Urinary bladder (tissue), 4 donors: Measurements from ENCODE around the gene CNTN4. TPM values are rescaled to one million over a fixed set of nuclear protein-coding genes. Genes with fewer than 3 reads are reported as not detected.
"Not testable (repeated sequence)": the region's sequence is repeated elsewhere in the genome, so short reads cannot be mapped to it uniquely, and the experiment has no call there.

ENCODE experiments used
- DNase-seq: peaks from one replicate; pipeline ENCODE4 v3.0.0-alpha.2; 2015; ENCODE audit errors: extremely low spot score
- H3K27ac ChIP-seq: one replicate; pipeline ENCODE4 v1.5.1; 2013; ENCODE audit warnings: low read depth, mild to moderate bottlenecking, moderate library complexity
- H3K36me3 ChIP-seq: one replicate; pipeline ENCODE4 v1.6.1; 2013; ENCODE audit warnings: mild to moderate bottlenecking, moderate library complexity; ENCODE audit not compliant: insufficient read depth
- H3K4me1 ChIP-seq: one replicate; pipeline ENCODE4 v1.6.1; 2013; ENCODE audit warnings: mild to moderate bottlenecking, moderate library complexity; ENCODE audit not compliant: insufficient read depth
- H3K4me3 ChIP-seq: one replicate; pipeline ENCODE4 v1.5.1; 2013; ENCODE audit warnings: low read depth, low read length
- WGBS: extraction: QIAGEN DNeasy Blood & Tissue Kit; methylation state at CpG from one replicate; pipeline ENCODE4 v1.1.7; 2013; 5-methylcytosine and 5-hydroxymethylcytosine counted together
- polyA plus RNA-seq: library from polyadenylated mRNA; stranded (reverse); fragments of 200-250 nt; gene quantifications from one replicate; pipeline ENCODE4 v1.2.3, GENCODE V29; 2013
- total RNA-seq: library from RNA; depleted of rRNA; stranded (reverse); fragments of >200 nt; gene quantifications from one replicate; pipeline ENCODE4 v1.2.3, GENCODE V29; 2014
- donor health status: healthy with polysubstance abuse.
- donor health status: healthy.

Gene CNTN4
- total and polyA plus RNA-seq, 2 donors, result 7.2 to 56.6 TPM

- H3K4me3 ChIP-seq, result no peak overlapping the region
- 63% methylated on average over 2 of the region's 2 CpGs for WGBS
- no peak overlapping the region for H3K27ac ChIP-seq
- no peak for DNase-seq
- H3K36me3 ChIP-seq, result no peaks in the 10 kb centered on the region
- no peaks in the 10 kb centered on the region for H3K4me1 ChIP-seq
Observed at GRCh38 chr3:2504912-2505311, 406.2 kb downstream of the CNTN4 start.

- WGBS, result 89% methylated on average over 8 of the region's 8 CpGs
- Histone ChIP-seq H3K27ac (no peak overlapping the region), H3K4me1 (no peaks in the 10 kb centered on the region), H3K36me3 (no peaks in the 10 kb centered on the region), H3K4me3 (no peak overlapping the region)
- no peak for DNase-seq
Observed at GRCh38 chr3:2506776-2507175, 408.1 kb downstream of the CNTN4 start.

GRCh38 chr3:2510591-2511145, 412.0 kb downstream of the CNTN4 start:
- DNase-seq, result no peak
- H3K4me1 ChIP-seq, result no peaks in the 10 kb centered on the region
- no peak overlapping the region for H3K27ac ChIP-seq
- H3K36me3 ChIP-seq, result no peaks in the 10 kb centered on the region
- no peak overlapping the region for H3K4me3 ChIP-seq
- WGBS, result 60% methylated on average over 8 of the region's 8 CpGs

GRCh38 chr3:2511356-2511755, 412.7 kb downstream of the CNTN4 start:
- DNase-seq, result no peak
- WGBS, result 27% methylated on average over 10 of the region's 10 CpGs
- no peaks in the 10 kb centered on the region for H3K4me1 ChIP-seq
- no peak overlapping the region for H3K4me3 ChIP-seq
- H3K27ac ChIP-seq, result no peak overlapping the region
- H3K36me3 ChIP-seq, result no peaks in the 10 kb centered on the region

GRCh38 chr3:2512881-2513280, 414.2 kb downstream of the CNTN4 start:
- no peak for DNase-seq
- Histone ChIP-seq H3K4me1 (no peaks in the 10 kb centered on the region), H3K36me3 (no peaks in the 10 kb centered on the region), H3K4me3 (no peak overlapping the region), H3K27ac (no peak overlapping the region)
- 80% methylated on average over 2 of the region's 2 CpGs for WGBS

GRCh38 chr3:2513986-2514385, 415.3 kb downstream of the CNTN4 start:
- WGBS, result 26% methylated on average over 4 of the region's 4 CpGs
- no peak overlapping the region for H3K4me3 ChIP-seq
- no peak for DNase-seq

GRCh38 chr3:2516762-2517441, 418.2 kb downstream of the CNTN4 start:
- H3K4me1 ChIP-seq, result no peaks in the 10 kb centered on the region
- H3K27ac ChIP-seq, result no peak overlapping the region
- no peak for DNase-seq
- H3K4me3 ChIP-seq, result no peak overlapping the region
- 89% methylated on average over 1 of the region's 1 CpG for WGBS
- H3K36me3 ChIP-seq, result no peaks in the 10 kb centered on the region

More at GRCh38 chr3:2513986-2514385, 415.3 kb downstream of the CNTN4 start:
- no peaks in the 10 kb centered on the region for H3K4me1 ChIP-seq
- no peaks in the 10 kb centered on the region for H3K36me3 ChIP-seq
- H3K27ac ChIP-seq, result no peak overlapping the region

- Histone ChIP-seq H3K4me3 (no peak overlapping the region), H3K27ac (no peak overlapping the region), H3K36me3 (no peaks in the 10 kb centered on the region), H3K4me1 (no peaks in the 10 kb centered on the region)
- DNase-seq, result no peak
- 79% methylated on average over 5 of the region's 5 CpGs for WGBS
Observed at GRCh38 chr3:2517500-2518172, 419.0 kb downstream of the CNTN4 start.

- Histone ChIP-seq H3K4me1 (no peaks in the 10 kb centered on the region), H3K36me3 (no peaks in the 10 kb centered on the region), H3K4me3 (no peak overlapping the region), H3K27ac (no peak overlapping the region)
- 59% methylated on average over 2 of the region's 2 CpGs for WGBS
- no peak for DNase-seq
Observed at GRCh38 chr3:2523281-2523836, 424.7 kb downstream of the CNTN4 start.

- Histone ChIP-seq H3K36me3 (no peaks in the 10 kb centered on the region), H3K27ac (no peak overlapping the region), H3K4me1 (no peaks in the 10 kb centered on the region), H3K4me3 (no peak overlapping the region)
- DNase-seq, result no peak
- WGBS, result 89% methylated on average over 2 of the region's 2 CpGs
Observed at GRCh38 chr3:2525968-2526367, 427.3 kb downstream of the CNTN4 start.

GRCh38 chr3:2526926-2527325, 428.3 kb downstream of the CNTN4 start:
- WGBS, result 8% methylated on average over 1 of the region's 1 CpG
- DNase-seq, result no peak
- Histone ChIP-seq H3K4me3 (no peak overlapping the region), H3K36me3 (no peaks in the 10 kb centered on the region), H3K4me1 (no peaks in the 10 kb centered on the region), H3K27ac (no peak overlapping the region)

- H3K4me3 ChIP-seq, DNase-seq, H3K36me3 ChIP-seq, H3K27ac ChIP-seq, H3K4me1 ChIP-seq: not testable (repeated sequence)
- 73% methylated on average over 8 of the region's 8 CpGs for WGBS
Observed at GRCh38 chr3:2527328-2527727, 428.7 kb downstream of the CNTN4 start.

- DNase-seq, H3K27ac ChIP-seq, H3K4me3 ChIP-seq, H3K4me1 ChIP-seq, H3K36me3 ChIP-seq: not testable (repeated sequence)
- 81% methylated on average over 6 of the region's 6 CpGs for WGBS
Observed at GRCh38 chr3:2534767-2535166, 436.1 kb downstream of the CNTN4 start.

- WGBS, result 93% methylated on average over 1 of the region's 1 CpG
- Histone ChIP-seq H3K27ac (no peak overlapping the region), H3K4me3 (no peak overlapping the region), H3K36me3 (no peaks in the 10 kb centered on the region), H3K4me1 (no peaks in the 10 kb centered on the region)
- no peak for DNase-seq
Observed at GRCh38 chr3:2535206-2535605, 436.5 kb downstream of the CNTN4 start.
